OCI-LY1 (cell line): ENCODE results near the gene SLC46A3.

Experiments used
- EZH2 ChIP-seq: fragments of 200-600 bp; sonication (generic), shearing (Covaris generic); IDR thresholded peaks from 2 replicates; pipeline ENCODE4 v1.8.0; 2017; ENCODE audit warnings: borderline replicate concordance, mixed run types, mild to moderate bottlenecking, antibody characterized with exemption, low read length, moderate library complexity, mixed read lengths
- TF ChIP-seq, protein P1 (sequence below): fragments of 200-600 bp; sonication (generic), shearing (Covaris generic); IDR thresholded peaks from 2 replicates; pipeline ENCODE4 v1.5.1; 2017; ENCODE audit warnings: mild to moderate bottlenecking, antibody characterized with exemption, low read length, moderate library complexity, mixed read lengths

DNA sequence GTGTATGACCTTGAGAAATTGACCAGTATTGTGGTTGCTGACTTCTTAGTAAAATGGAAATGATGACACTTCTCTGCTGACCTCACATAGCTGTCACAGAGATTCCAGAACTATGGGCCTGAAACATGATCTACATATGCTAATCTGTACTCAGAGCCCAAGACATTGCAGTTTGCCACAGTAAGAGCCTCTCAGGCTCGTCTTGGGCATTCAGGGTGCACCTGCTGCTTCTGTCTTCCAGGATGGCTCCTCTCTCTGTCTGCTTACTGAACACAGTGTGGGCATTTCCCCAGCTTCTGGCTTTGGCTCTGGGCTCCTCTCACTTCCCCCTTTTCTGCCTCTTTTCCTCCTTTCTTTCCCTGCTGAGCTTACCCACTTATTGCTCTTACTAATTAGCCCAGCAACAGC, 22.3 kb upstream of the SLC46A3 start:
- no peak for TF ChIP-seq EZH2
- TF ChIP-seq, protein P1, sequence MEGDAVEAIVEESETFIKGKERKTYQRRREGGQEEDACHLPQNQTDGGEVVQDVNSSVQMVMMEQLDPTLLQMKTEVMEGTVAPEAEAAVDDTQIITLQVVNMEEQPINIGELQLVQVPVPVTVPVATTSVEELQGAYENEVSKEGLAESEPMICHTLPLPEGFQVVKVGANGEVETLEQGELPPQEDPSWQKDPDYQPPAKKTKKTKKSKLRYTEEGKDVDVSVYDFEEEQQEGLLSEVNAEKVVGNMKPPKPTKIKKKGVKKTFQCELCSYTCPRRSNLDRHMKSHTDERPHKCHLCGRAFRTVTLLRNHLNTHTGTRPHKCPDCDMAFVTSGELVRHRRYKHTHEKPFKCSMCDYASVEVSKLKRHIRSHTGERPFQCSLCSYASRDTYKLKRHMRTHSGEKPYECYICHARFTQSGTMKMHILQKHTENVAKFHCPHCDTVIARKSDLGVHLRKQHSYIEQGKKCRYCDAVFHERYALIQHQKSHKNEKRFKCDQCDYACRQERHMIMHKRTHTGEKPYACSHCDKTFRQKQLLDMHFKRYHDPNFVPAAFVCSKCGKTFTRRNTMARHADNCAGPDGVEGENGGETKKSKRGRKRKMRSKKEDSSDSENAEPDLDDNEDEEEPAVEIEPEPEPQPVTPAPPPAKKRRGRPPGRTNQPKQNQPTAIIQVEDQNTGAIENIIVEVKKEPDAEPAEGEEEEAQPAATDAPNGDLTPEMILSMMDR = no peak
